H1 (cell line): Measurements from ENCODE around the gene S100A16.

Experiments used
- CHD1 ChIP-seq: IDR thresholded peaks from 2 replicates; pipeline ENCODE4 v1.6.1; 2012; ENCODE audit warnings: low read depth, low read length, improper control_type of control experiment
- EP300 ChIP-seq, 2 experiments: IDR thresholded peaks; 1 replicate in 1 of 2; 2 replicates in 1 of 2; pipeline ENCODE4 v1.6.1; 2011 to 2012; ENCODE audit warnings: low read depth in 2 of 2, low read length in 2 of 2, mild to moderate bottlenecking in 2 of 2, borderline replicate concordance in 1 of 2, inconsistent platforms in 1 of 2, moderate library complexity in 1 of 2
- FOSL1 ChIP-seq: IDR thresholded peaks from 2 replicates; pipeline ENCODE4 v1.6.1; 2011; ENCODE audit warnings: mild to moderate bottlenecking, low read depth, low read length, moderate library complexity; ENCODE audit not compliant: insufficient read depth
- GTF2F1 ChIP-seq: IDR thresholded peaks from 2 replicates; pipeline ENCODE4 v1.6.1; 2012; ENCODE audit warnings: low read depth, low read length, improper control_type of control experiment, borderline replicate concordance
- HDAC2 ChIP-seq, 2 experiments: fragments of 300-600 bp in 1 of 2; sonication (generic) in 1 of 2; IDR thresholded peaks; 2 replicates each; pipeline ENCODE4 v1.6.1; 2011 to 2012; ENCODE audit warnings: low read depth in 2 of 2, low read length in 2 of 2, mild to moderate bottlenecking in 2 of 2, moderate library complexity in 2 of 2, borderline replicate concordance in 1 of 2, inconsistent platforms in 1 of 2
- HDAC6 ChIP-seq: IDR thresholded peaks from one replicate; pipeline ENCODE4 v1.7.1; 2012; ENCODE audit warnings: low read depth, mild to moderate bottlenecking, inconsistent platforms, low read length, moderate library complexity
- POLR2A ChIP-seq, 2 experiments: IDR thresholded peaks; 1 replicate in 1 of 2; 2 replicates in 1 of 2; pipeline ENCODE4 v1.6.1; 2011; ENCODE audit warnings: low read depth in 2 of 2, low read length in 2 of 2, mild to moderate bottlenecking in 2 of 2; ENCODE audit errors: control extremely low read depth in 1 of 2
- RAD21 ChIP-seq, 2 experiments: IDR thresholded peaks in 1 of 2; conservative IDR thresholded peaks in 1 of 2; 2 replicates each; pipeline ENCODE4 v1.6.1; 2011; ENCODE audit warnings: low read depth in 2 of 2, low read length in 2 of 2, improper control_type of control experiment in 1 of 2, inconsistent platforms in 1 of 2, mild to moderate bottlenecking in 1 of 2, moderate library complexity in 1 of 2
- SIX5 ChIP-seq: IDR thresholded peaks from 2 replicates; pipeline ENCODE4 v1.6.1; 2011; ENCODE audit warnings: mild to moderate bottlenecking, low read depth, low read length
- SP1 ChIP-seq: IDR thresholded peaks from 2 replicates; pipeline ENCODE4 v1.6.1; 2011; ENCODE audit warnings: low read depth, low read length
- TAF1 ChIP-seq: IDR thresholded peaks from 2 replicates; pipeline ENCODE4 v1.6.1; 2011; ENCODE audit warnings: mild to moderate bottlenecking, low read depth, low read length
- TF ChIP-seq, protein P1 (sequence below), 3 experiments: IDR thresholded peaks; 1 replicate in 2 of 3; 2 replicates in 1 of 3; pipeline versions ENCODE4 v1.5.1 to v1.6.1; 2011; ENCODE audit warnings: low read length in 3 of 3, mild to moderate bottlenecking in 3 of 3, inconsistent platforms in 2 of 3, low read depth in 1 of 3, moderate library complexity in 1 of 3; ENCODE audit not compliant: insufficient read depth in 1 of 3; ENCODE audit errors: control extremely low read depth in 1 of 3
- TF ChIP-seq, protein P2 (sequence below): IDR thresholded peaks from 2 replicates; pipeline ENCODE4 v1.6.1; 2011; ENCODE audit warnings: low read depth, mild to moderate bottlenecking, low read length; ENCODE audit not compliant: insufficient read depth

DNA sequence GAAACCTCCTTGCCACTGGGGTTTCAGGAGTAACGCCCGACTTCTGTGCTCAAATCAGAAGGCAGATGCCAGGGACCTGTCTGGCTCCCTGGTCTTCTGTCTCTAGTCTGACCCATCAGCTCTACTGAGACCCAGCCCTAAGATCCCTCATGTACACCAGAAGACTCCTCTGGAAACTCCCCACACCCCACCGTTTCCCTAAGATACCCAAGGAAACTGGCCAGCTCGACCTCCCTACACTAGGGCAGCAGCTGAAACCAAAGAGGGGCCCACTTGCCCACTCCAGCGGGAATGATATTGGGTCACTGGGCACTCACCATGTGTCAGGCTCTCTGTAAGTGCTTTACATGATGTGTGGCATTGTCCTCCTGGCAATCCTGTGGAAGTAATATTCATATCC, 469 bp upstream of the S100A16 start:
- TF ChIP-seq SIX5 = no peak
- TF ChIP-seq, protein P1, sequence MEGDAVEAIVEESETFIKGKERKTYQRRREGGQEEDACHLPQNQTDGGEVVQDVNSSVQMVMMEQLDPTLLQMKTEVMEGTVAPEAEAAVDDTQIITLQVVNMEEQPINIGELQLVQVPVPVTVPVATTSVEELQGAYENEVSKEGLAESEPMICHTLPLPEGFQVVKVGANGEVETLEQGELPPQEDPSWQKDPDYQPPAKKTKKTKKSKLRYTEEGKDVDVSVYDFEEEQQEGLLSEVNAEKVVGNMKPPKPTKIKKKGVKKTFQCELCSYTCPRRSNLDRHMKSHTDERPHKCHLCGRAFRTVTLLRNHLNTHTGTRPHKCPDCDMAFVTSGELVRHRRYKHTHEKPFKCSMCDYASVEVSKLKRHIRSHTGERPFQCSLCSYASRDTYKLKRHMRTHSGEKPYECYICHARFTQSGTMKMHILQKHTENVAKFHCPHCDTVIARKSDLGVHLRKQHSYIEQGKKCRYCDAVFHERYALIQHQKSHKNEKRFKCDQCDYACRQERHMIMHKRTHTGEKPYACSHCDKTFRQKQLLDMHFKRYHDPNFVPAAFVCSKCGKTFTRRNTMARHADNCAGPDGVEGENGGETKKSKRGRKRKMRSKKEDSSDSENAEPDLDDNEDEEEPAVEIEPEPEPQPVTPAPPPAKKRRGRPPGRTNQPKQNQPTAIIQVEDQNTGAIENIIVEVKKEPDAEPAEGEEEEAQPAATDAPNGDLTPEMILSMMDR (IDR thresholded peaks at IDR 0.05; ENCODE audit: control extremely low read depth in 1 of 3, insufficient read depth in 1 of 3, low read depth in 1 of 3, low read length in 3 of 3) = no peak
- no peak for TF ChIP-seq POLR2A (IDR thresholded peaks at IDR 0.05; ENCODE audit: control extremely low read depth in 1 of 2, low read depth in 2 of 2, low read length in 2 of 2)
- no peak for TF ChIP-seq FOSL1
- no peak for TF ChIP-seq HDAC6
- TF ChIP-seq GTF2F1 = no peak
- no peak for TF ChIP-seq HDAC2 (IDR thresholded peaks at IDR 0.05; ENCODE audit: borderline replicate concordance in 1 of 2, low read depth in 2 of 2, low read length in 2 of 2)
- TF ChIP-seq, protein P2, sequence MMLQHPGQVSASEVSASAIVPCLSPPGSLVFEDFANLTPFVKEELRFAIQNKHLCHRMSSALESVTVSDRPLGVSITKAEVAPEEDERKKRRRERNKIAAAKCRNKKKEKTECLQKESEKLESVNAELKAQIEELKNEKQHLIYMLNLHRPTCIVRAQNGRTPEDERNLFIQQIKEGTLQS = no peak
- TF ChIP-seq RAD21 (IDR thresholded peaks at IDR 0.05 in 1 of 2, conservative IDR thresholded peaks at IDR 0.05 in 1 of 2; ENCODE audit: low read depth in 2 of 2, low read length in 2 of 2) = no peak
- TF ChIP-seq SP1 = no peak
- TF ChIP-seq CHD1 = no peak
- TF ChIP-seq EP300 (IDR thresholded peaks at IDR 0.05; ENCODE audit: borderline replicate concordance in 1 of 2, low read depth in 2 of 2, low read length in 2 of 2) = no peak
- TF ChIP-seq TAF1 = no peak
